GM18868 (cell line): ENCODE measurements around the gene SEC24B.
A peak's percentile ranks its signal among the peaks of the same experiment; 100 is the strongest.
"Not testable (repeated sequence)": the region's sequence is repeated elsewhere in the genome, so short reads cannot be mapped to it uniquely, and the experiment has no call there.

ENCODE experiments used
- ATAC-seq: cut with Tn5 transposase; IDR thresholded peaks from one replicate; pipeline ENCODE4 v1.9.1; 2021; ENCODE audit warnings: mild to moderate bottlenecking, moderate library complexity; ENCODE audit not compliant: unreplicated experiment

SEC24B gene

DNA sequence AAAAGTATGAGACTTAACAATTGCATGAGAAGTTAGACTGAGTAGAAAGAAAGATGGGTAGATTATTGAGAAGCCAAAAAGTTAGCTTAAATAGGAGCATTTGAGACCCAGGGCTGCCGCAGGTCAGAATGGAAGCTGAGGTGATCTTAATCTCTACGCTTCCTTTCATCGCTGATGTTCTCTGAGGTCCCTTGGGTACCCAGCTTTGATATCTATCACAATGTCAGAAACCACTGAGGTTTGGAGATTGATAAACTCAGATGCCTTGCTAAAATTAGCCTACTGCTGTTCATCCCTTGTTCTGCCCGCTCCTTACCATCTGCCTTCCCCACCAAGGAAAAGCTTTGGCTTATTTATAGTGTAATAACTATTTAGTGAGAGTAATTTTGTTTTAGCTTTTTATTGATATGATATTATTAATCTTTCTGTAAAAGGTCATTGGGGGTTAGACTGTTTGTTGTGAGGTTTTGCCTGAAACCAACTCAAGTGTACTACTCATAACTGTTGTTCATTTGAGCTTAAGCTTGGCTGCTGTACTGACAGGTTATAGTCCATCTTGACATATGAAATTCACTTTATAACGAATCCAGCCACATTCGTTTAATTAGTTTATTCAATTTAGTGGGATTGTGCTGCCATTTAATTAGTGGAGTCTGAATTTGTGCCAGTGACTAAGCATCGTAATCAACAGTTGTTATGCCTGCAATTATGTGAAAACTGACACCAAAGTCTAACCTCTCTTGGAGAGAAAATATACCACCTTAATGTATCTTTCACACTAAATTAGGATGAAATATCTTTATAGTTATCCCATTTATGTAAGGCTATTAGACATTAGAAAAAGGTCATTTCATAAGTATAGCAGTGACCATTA lies 141.6 kb downstream of the SEC24B start:
- ATAC-seq = no peak

DNA sequence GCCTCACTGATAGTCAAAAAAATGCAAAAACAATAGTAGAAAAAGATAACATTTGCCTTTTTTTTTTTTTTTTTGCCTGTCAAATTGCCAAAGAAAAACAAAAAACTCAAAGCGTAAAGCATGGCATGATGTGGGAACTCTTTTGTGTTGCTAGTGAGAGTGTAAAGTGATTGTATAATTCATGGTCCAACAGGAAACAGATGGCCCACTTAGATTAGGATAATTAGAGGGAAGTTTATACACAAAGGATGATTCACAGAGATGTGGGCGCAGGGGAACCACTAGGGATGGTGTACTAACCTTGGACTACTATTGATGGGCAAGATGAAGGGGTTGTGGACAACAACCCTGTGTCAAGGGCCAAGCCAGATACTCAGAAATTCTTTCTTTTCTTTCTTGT lies 142.8 kb downstream of the SEC24B start:
- no peak for ATAC-seq

DNA sequence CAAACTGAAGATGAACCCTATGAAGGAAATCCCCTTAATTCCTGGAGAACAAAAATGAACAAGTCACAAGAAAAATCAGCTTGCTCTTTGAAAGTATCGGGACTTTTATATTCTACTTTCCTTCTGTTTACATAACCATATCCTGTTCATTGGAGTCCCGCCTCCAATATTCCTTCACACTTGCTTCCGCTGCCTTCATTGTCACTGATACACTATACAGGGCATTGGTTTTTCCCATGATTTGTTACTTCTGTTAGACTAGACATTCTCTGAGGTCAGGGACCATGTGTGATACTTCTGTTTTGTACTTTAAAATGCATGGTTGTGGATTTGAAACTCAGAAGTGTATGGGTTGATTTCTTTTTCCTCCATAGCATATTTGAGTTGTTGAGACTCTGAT lies 145.2 kb downstream of the SEC24B start:
- ATAC-seq = no peak

DNA sequence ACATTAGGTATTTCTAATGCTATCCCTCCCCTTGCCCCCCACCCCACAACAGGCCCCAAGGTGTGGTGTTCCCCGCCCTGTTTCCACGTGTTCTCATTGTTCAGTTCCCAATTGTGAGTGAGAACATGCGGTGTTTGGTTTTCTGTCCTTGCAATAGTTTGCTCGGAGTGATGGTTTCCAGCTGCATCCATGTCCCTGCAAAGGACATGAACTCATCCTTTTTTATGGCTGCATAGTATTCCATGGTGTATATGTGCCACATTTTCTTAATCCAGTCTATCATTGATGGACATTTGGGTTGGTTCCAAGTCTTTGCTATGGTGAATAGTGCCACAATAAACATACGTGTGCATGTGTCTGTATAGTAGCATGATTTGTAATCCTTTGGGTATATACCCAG lies 146.4 kb downstream of the SEC24B start:
- not testable (repeated sequence) for ATAC-seq

DNA sequence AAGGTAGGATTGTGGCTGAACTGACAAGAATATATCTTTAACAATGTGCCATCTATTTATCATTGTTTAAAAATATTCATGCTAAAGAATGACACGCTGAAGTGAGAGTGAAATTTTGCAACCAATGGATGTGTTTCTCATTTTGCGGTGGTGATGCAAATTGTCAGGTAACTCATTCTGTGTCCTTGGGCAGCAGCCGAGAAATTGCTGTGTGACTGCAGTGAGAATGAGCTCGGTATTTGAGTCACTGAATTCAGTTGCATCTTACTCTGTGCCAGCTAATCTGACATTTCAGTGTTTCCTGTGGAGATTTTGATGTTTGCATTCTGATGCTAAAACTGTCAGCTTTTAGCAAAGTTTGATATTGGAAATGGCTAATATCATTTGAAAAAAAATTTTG lies 154.6 kb downstream of the SEC24B start:
- ATAC-seq = peak; percentile 99

DNA sequence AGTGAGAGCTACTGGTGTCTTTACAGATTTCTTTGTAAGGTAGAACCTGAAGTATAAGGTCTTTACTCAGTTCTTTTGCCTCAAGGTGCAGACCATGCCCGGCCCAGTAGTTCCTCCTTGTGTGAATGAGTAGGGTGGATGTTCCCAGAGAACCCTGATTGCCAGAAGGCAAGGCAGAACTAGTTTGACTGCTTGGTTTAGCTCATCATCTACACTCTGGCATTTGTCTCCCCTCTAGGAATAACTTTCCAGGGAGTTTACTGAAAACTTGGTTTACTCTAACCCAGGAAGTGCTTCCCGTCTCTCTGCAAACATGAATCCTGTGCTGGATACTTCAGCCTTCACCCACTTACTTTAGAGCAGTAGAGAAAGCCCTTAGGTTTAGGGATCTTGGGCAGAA lies 155.5 kb downstream of the SEC24B start:
- no peak for ATAC-seq

DNA sequence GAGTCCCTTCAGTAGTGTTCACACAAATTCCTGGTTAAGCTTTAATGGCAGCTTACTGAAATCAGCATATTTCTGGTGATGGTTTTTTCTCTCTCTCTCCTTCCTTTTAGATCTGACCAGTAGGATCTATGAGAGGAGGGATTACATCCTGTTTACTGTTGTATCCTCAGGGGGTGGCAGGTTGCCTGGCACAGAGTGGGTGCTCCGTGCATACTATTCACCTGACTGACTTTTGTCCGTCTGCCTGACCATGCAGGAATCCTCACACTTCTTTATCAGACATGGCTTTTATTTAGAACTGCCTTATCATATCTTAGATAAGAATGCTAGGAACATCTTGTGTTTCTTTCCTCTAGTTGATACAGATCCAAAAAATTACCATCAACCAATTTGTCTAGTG lies 156.0 kb downstream of the SEC24B start:
- ATAC-seq = no peak
